Rectal smooth muscle tissue (tissue), 1 donor: ENCODE results near the gene EIF2B2.

Experiments used
- H3K27ac ChIP-seq: one replicate; pipeline ENCODE4 v1.7.0; 2013; ENCODE audit warnings: low read depth, low read length, inconsistent platforms
- H3K27me3 ChIP-seq: one replicate; pipeline ENCODE4 v1.7.0; 2013; ENCODE audit warnings: low read length; ENCODE audit not compliant: control insufficient read depth, insufficient read depth
- H3K36me3 ChIP-seq: one replicate; pipeline ENCODE4 v1.7.0; 2013; ENCODE audit warnings: low read length; ENCODE audit not compliant: control insufficient read depth, insufficient read depth
- H3K4me1 ChIP-seq: one replicate; pipeline ENCODE4 v1.7.0; 2013; ENCODE audit warnings: low read length; ENCODE audit not compliant: control insufficient read depth, insufficient read depth
- H3K4me3 ChIP-seq: one replicate; pipeline ENCODE4 v1.7.0; 2013; ENCODE audit warnings: low read length
- H3K9ac ChIP-seq: one replicate; pipeline ENCODE4 v1.7.0; 2013; ENCODE audit warnings: low read length

Gene EIF2B2

GRCh38 chr14:74977164-74977900 lies 25.4 kb upstream of the EIF2B2 start:
- Histone ChIP-seq H3K27ac (no peak overlapping the region), H3K9ac (no peak overlapping the region), H3K4me1 (no peaks in the 10 kb centered on the region), H3K27me3 (peaks cover 2% of the 10 kb centered on the region), H3K4me3 (no peak overlapping the region), H3K36me3 (no peaks in the 10 kb centered on the region)

GRCh38 chr14:74977901-74978385 lies 24.8 kb upstream of the EIF2B2 start:
- Histone ChIP-seq H3K9ac (no peak overlapping the region), H3K4me1 (no peaks in the 10 kb centered on the region), H3K27me3 (peaks cover 2% of the 10 kb centered on the region), H3K27ac (no peak overlapping the region), H3K4me3 (no peak overlapping the region), H3K36me3 (no peaks in the 10 kb centered on the region)

GRCh38 chr14:74978416-74978947 lies 24.2 kb upstream of the EIF2B2 start:
- Histone ChIP-seq H3K4me1 (no peaks in the 10 kb centered on the region), H3K27me3 (peaks cover 2% of the 10 kb centered on the region), H3K36me3 (no peaks in the 10 kb centered on the region), H3K27ac (no peak overlapping the region), H3K9ac (no peak overlapping the region), H3K4me3 (no peak overlapping the region)

- Histone ChIP-seq H3K27me3 (peaks cover 2% of the 10 kb centered on the region), H3K4me3 (no peak overlapping the region), H3K4me1 (no peaks in the 10 kb centered on the region), H3K36me3 (no peaks in the 10 kb centered on the region), H3K9ac (no peak overlapping the region), H3K27ac (no peak overlapping the region)
Observed at GRCh38 chr14:74979029-74979428, 23.7 kb upstream of the EIF2B2 start.

GRCh38 chr14:74979442-74980397 lies 23.0 kb upstream of the EIF2B2 start:
- H3K27me3 ChIP-seq, result peaks cover 2% of the 10 kb centered on the region
- H3K36me3 ChIP-seq, result no peaks in the 10 kb centered on the region
- no peak overlapping the region for H3K27ac ChIP-seq
- no peak overlapping the region for H3K9ac ChIP-seq
- H3K4me3 ChIP-seq, result no peak overlapping the region
- no peaks in the 10 kb centered on the region for H3K4me1 ChIP-seq

GRCh38 chr14:74980398-74980730 lies 22.4 kb upstream of the EIF2B2 start:
- Histone ChIP-seq H3K27ac (no peak overlapping the region), H3K27me3 (peaks cover 2% of the 10 kb centered on the region), H3K4me1 (no peaks in the 10 kb centered on the region), H3K36me3 (no peaks in the 10 kb centered on the region), H3K9ac (no peak overlapping the region), H3K4me3 (no peak overlapping the region)

- Histone ChIP-seq H3K9ac (no peak overlapping the region), H3K27ac (no peak overlapping the region), H3K27me3 (peaks cover 2% of the 10 kb centered on the region), H3K36me3 (no peaks in the 10 kb centered on the region), H3K4me3 (no peak overlapping the region), H3K4me1 (no peaks in the 10 kb centered on the region)
Observed at GRCh38 chr14:74980731-74981461, 21.8 kb upstream of the EIF2B2 start.

GRCh38 chr14:74981462-74981782 lies 21.3 kb upstream of the EIF2B2 start:
- H3K4me3 ChIP-seq, result no peak overlapping the region
- H3K27ac ChIP-seq, result no peak overlapping the region
- peaks cover 2% of the 10 kb centered on the region for H3K27me3 ChIP-seq
- no peaks in the 10 kb centered on the region for H3K4me1 ChIP-seq
- no peaks in the 10 kb centered on the region for H3K36me3 ChIP-seq
- no peak overlapping the region for H3K9ac ChIP-seq

- Histone ChIP-seq H3K9ac (no peak overlapping the region), H3K4me1 (no peaks in the 10 kb centered on the region), H3K4me3 (no peak overlapping the region), H3K27me3 (peaks cover 2% of the 10 kb centered on the region), H3K36me3 (no peaks in the 10 kb centered on the region), H3K27ac (no peak overlapping the region)
Observed at GRCh38 chr14:74981833-74982232, 20.9 kb upstream of the EIF2B2 start.

GRCh38 chr14:74982661-74983060 lies 20.1 kb upstream of the EIF2B2 start:
- Histone ChIP-seq H3K9ac (no peak overlapping the region), H3K36me3 (no peaks in the 10 kb centered on the region), H3K27ac (no peak overlapping the region), H3K4me1 (no peaks in the 10 kb centered on the region), H3K27me3 (peaks cover 2% of the 10 kb centered on the region), H3K4me3 (no peak overlapping the region)

GRCh38 chr14:74983343-74983742 lies 19.4 kb upstream of the EIF2B2 start:
- H3K27me3 ChIP-seq, result peaks cover 2% of the 10 kb centered on the region
- H3K4me3 ChIP-seq, result no peak overlapping the region
- no peak overlapping the region for H3K27ac ChIP-seq
- no peak overlapping the region for H3K9ac ChIP-seq
- no peaks in the 10 kb centered on the region for H3K4me1 ChIP-seq
- no peaks in the 10 kb centered on the region for H3K36me3 ChIP-seq
